WTC11 (cell line): ENCODE results near the gene EHD2. TPM values are rescaled to one million over a fixed set of nuclear protein-coding genes. Genes with fewer than 3 reads are reported as not detected.

Source experiments
- CREM ChIP-seq: sonication (generic); formaldehyde crosslinking; IDR thresholded peaks from 2 replicates; pipeline ENCODE4 v1.8.1; 2022; ENCODE audit warnings: mild to moderate bottlenecking, missing genetic modification reagents, moderate library complexity
- ELF4 ChIP-seq: sonication (generic); formaldehyde crosslinking; IDR thresholded peaks from 2 replicates; pipeline ENCODE4 v1.8.1; 2022; ENCODE audit warnings: low read depth, mild to moderate bottlenecking, moderate library complexity, missing genetic modification reagents
- EMX1 ChIP-seq: fragments of 250-450 bp; sonication (Bioruptor Pico); IDR thresholded peaks from 2 replicates; pipeline ENCODE4 v1.8.0; 2021; ENCODE audit warnings: mild to moderate bottlenecking
- ESRRA ChIP-seq: sonication (generic); formaldehyde crosslinking; IDR thresholded peaks from 2 replicates; pipeline ENCODE4 v1.8.1; 2022; ENCODE audit warnings: mild to moderate bottlenecking, missing genetic modification reagents, borderline replicate concordance
- FOXJ3 ChIP-seq: sonication (generic); formaldehyde crosslinking; IDR thresholded peaks from 2 replicates; pipeline ENCODE4 v1.9.0; 2021; ENCODE audit warnings: missing genetic modification reagents, mild to moderate bottlenecking, borderline replicate concordance
- GTF2I ChIP-seq: fragments of 250-450 bp; sonication (Bioruptor Pico); conservative IDR thresholded peaks from 2 replicates; pipeline ENCODE4 v1.4.0; 2021; ENCODE audit warnings: mild to moderate bottlenecking
- IRF2 ChIP-seq: sonication (generic); formaldehyde crosslinking; IDR thresholded peaks from 2 replicates; pipeline ENCODE4 v1.8.0; 2022; ENCODE audit warnings: low read depth, missing genetic modification reagents, borderline replicate concordance
- JUN ChIP-seq: sonication (generic); formaldehyde crosslinking; IDR thresholded peaks from 2 replicates; pipeline ENCODE4 v1.8.0; 2023; ENCODE audit warnings: mild to moderate bottlenecking, missing genetic modification reagents
- MLX ChIP-seq: sonication (generic); formaldehyde crosslinking; IDR thresholded peaks from 2 replicates; pipeline ENCODE4 v1.8.1; 2023; ENCODE audit warnings: mild to moderate bottlenecking, missing genetic modification reagents, moderate library complexity
- NFATC4 ChIP-seq: fragments of 250-450 bp; sonication (Bioruptor Pico); IDR thresholded peaks from 2 replicates; pipeline ENCODE4 v1.9.0; 2021; ENCODE audit warnings: mild to moderate bottlenecking
- NR1H2 ChIP-seq: sonication (generic); formaldehyde crosslinking; IDR thresholded peaks from 2 replicates; pipeline ENCODE4 v1.9.0; 2021; ENCODE audit warnings: mild to moderate bottlenecking, moderate library complexity, missing genetic modification reagents
- NR2C2 ChIP-seq: sonication (generic); formaldehyde crosslinking; IDR thresholded peaks from 2 replicates; pipeline ENCODE4 v1.8.0; 2022; ENCODE audit warnings: mild to moderate bottlenecking, missing genetic modification reagents
- PRDM15 ChIP-seq: sonication (generic); formaldehyde crosslinking; IDR thresholded peaks from 2 replicates; pipeline ENCODE4 v1.8.0; 2022; ENCODE audit warnings: missing genetic modification reagents
- PRRX2 ChIP-seq: fragments of 250-450 bp; sonication (Bioruptor Pico); IDR thresholded peaks from 2 replicates; pipeline ENCODE4 v1.8.0; 2021; ENCODE audit warnings: mild to moderate bottlenecking
- RELA ChIP-seq: sonication (generic); formaldehyde crosslinking; IDR thresholded peaks from 2 replicates; pipeline ENCODE4 v1.8.1; 2022; ENCODE audit warnings: missing genetic modification reagents, mild to moderate bottlenecking, borderline replicate concordance
- TCF7 ChIP-seq: sonication (generic); formaldehyde crosslinking; IDR thresholded peaks from 2 replicates; pipeline ENCODE4 v1.8.0; 2022; ENCODE audit warnings: mild to moderate bottlenecking, low read depth, missing genetic modification reagents, moderate library complexity
- TEAD4 ChIP-seq: sonication (generic); formaldehyde crosslinking; IDR thresholded peaks from 2 replicates; pipeline ENCODE4 v1.8.0; 2022; ENCODE audit warnings: mild to moderate bottlenecking, missing genetic modification reagents
- ZBTB43 ChIP-seq: sonication (generic); formaldehyde crosslinking; IDR thresholded peaks from 2 replicates; pipeline ENCODE4 v1.8.1; 2023; ENCODE audit warnings: mild to moderate bottlenecking, missing genetic modification reagents
- ZNF219 ChIP-seq: sonication (generic); formaldehyde crosslinking; IDR thresholded peaks from 2 replicates; pipeline ENCODE4 v1.8.0; 2023; ENCODE audit warnings: missing genetic modification reagents, mild to moderate bottlenecking, borderline replicate concordance
- ZNF232 ChIP-seq: sonication (generic); formaldehyde crosslinking; IDR thresholded peaks from 2 replicates; pipeline ENCODE4 v1.8.0; 2022; ENCODE audit warnings: mild to moderate bottlenecking, missing genetic modification reagents
- ZNF263 ChIP-seq: sonication (generic); formaldehyde crosslinking; IDR thresholded peaks from 2 replicates; pipeline ENCODE4 v1.8.1; 2022; ENCODE audit warnings: low read depth, mild to moderate bottlenecking, moderate library complexity, missing genetic modification reagents
- ZNF317 ChIP-seq: sonication (generic); formaldehyde crosslinking; IDR thresholded peaks from 2 replicates; pipeline ENCODE4 v1.8.1; 2023; ENCODE audit warnings: low read depth, mild to moderate bottlenecking, moderate library complexity, missing genetic modification reagents, borderline replicate concordance
- ZNF396 ChIP-seq: fragments of 250-450 bp; sonication (Bioruptor Pico); IDR thresholded peaks from 2 replicates; pipeline ENCODE4 v1.8.0; 2021; ENCODE audit warnings: mild to moderate bottlenecking, moderate library complexity, borderline replicate concordance
- ZNF671 ChIP-seq: fragments of 250-450 bp; sonication (Bioruptor Pico); IDR thresholded peaks from 2 replicates; pipeline ENCODE4 v1.8.0; 2021; ENCODE audit warnings: mild to moderate bottlenecking
- total RNA-seq: library from RNA; stranded (reverse); gene quantifications from 3 replicates; pipeline ENCODE4 v1.2.3, GENCODE V29; 2021
- TF ChIP-seq, protein P1 (sequence below): sonication (generic); formaldehyde crosslinking; IDR thresholded peaks from 2 replicates; pipeline ENCODE4 v1.8.1; 2022; ENCODE audit warnings: mild to moderate bottlenecking, missing genetic modification reagents, moderate library complexity, borderline replicate concordance
- TF ChIP-seq, protein P2 (sequence below): sonication (generic); formaldehyde crosslinking; IDR thresholded peaks from 2 replicates; pipeline ENCODE4 v1.8.0; 2022; ENCODE audit warnings: mild to moderate bottlenecking, missing genetic modification reagents
- TF ChIP-seq, protein P3 (sequence below): sonication (generic); formaldehyde crosslinking; IDR thresholded peaks from 2 replicates; pipeline ENCODE4 v1.8.0; 2022; ENCODE audit warnings: mild to moderate bottlenecking, missing genetic modification reagents

The EHD2 gene
- total RNA-seq, 1 experiment from 2014 or later, result 11.8 TPM

- TF ChIP-seq, protein P1, sequence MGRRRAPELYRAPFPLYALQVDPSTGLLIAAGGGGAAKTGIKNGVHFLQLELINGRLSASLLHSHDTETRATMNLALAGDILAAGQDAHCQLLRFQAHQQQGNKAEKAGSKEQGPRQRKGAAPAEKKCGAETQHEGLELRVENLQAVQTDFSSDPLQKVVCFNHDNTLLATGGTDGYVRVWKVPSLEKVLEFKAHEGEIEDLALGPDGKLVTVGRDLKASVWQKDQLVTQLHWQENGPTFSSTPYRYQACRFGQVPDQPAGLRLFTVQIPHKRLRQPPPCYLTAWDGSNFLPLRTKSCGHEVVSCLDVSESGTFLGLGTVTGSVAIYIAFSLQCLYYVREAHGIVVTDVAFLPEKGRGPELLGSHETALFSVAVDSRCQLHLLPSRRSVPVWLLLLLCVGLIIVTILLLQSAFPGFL (CRISPR knock-in tag), result 0 out of 2 replicates have a peak, but pooled peaks have one; percentile 13
- TF ChIP-seq GTF2I (no peak; the same call in 1 of the 2 replicates), ZNF219 (CRISPR knock-in tag) (peak; percentile 64; the same call in 1 of the 2 replicates), ESRRA (no peak), ZNF317 (CRISPR knock-in tag) (no peak), EMX1 (CRISPR knock-in tag) (no peak), PRRX2 (no peak), ZNF671 (CRISPR knock-in tag) (no peak), ZBTB43 (0 out of 2 replicates have a peak, but pooled peaks have one; percentile 20), ELF4 (CRISPR knock-in tag) (no peak), RELA (CRISPR knock-in tag) (no peak), NFATC4 (CRISPR knock-in tag) (no peak), JUN (CRISPR knock-in tag) (no peak), IRF2 (CRISPR knock-in tag) (no peak), ZNF232 (no peak), TEAD4 (CRISPR knock-in tag) (no peak), NR2C2 (CRISPR knock-in tag) (no peak), FOXJ3 (CRISPR knock-in tag) (no peak), ZNF263 (CRISPR knock-in tag) (no peak), MLX (CRISPR knock-in tag) (no peak), ZNF396 (CRISPR knock-in tag) (no peak), PRDM15 (CRISPR knock-in tag) (no peak), TCF7 (CRISPR knock-in tag) (no peak), NR1H2 (CRISPR knock-in tag) (no peak), CREM (CRISPR knock-in tag) (peak; percentile 51; the same call in 1 of the 2 replicates)
- TF ChIP-seq, protein P2, sequence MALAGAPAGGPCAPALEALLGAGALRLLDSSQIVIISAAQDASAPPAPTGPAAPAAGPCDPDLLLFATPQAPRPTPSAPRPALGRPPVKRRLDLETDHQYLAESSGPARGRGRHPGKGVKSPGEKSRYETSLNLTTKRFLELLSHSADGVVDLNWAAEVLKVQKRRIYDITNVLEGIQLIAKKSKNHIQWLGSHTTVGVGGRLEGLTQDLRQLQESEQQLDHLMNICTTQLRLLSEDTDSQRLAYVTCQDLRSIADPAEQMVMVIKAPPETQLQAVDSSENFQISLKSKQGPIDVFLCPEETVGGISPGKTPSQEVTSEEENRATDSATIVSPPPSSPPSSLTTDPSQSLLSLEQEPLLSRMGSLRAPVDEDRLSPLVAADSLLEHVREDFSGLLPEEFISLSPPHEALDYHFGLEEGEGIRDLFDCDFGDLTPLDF (CRISPR knock-in tag), result no peak
- TF ChIP-seq, protein P3, sequence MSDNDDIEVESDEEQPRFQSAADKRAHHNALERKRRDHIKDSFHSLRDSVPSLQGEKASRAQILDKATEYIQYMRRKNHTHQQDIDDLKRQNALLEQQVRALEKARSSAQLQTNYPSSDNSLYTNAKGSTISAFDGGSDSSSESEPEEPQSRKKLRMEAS, result peak; percentile 63
Observed at GRCh38 chr19:47778049-47778953, 65.1 kb downstream of the EHD2 start, which contains the start of gene SELENOW (continued).
